Tibial nerve (tissue), 4 donors: ENCODE data around the gene SF3A1. TPM values are rescaled to one million over a fixed set of nuclear protein-coding genes. Genes with fewer than 3 reads are reported as not detected.

Source experiments
- DNase-seq, 2 donors: peaks; one replicate each; pipeline ENCODE4 v3.0.0-alpha.2; 2019; ENCODE audit warnings: low spot score in 2 of 2
- H3K27ac ChIP-seq, 4 donors: fragments of 200-600 bp; sonication (generic) in 3 of 4; one replicate each; pipeline ENCODE4 v1.5.1; 2017 to 2019; ENCODE audit warnings: mild to moderate bottlenecking in 1 of 4
- H3K27me3 ChIP-seq, 2 donors: fragments of 200-600 bp; sonication (generic) in 1 of 2; one replicate each; pipeline versions ENCODE4 v1.5.1 to v1.6.0; 2017 to 2019
- H3K36me3 ChIP-seq, 3 donors: fragments of 200-600 bp; sonication (generic); one replicate each; pipeline ENCODE4 v1.5.1; 2018 to 2019
- H3K4me1 ChIP-seq, 4 donors: fragments of 200-600 bp; sonication (generic) in 3 of 4; one replicate each; pipeline ENCODE4 v1.5.1; 2017 to 2019
- H3K4me3 ChIP-seq, 4 donors: fragments of 200-600 bp; sonication (generic) in 3 of 4; one replicate each; pipeline ENCODE4 v1.5.1; 2017 to 2019; ENCODE audit warnings: mild to moderate bottlenecking in 1 of 4, moderate library complexity in 1 of 4
- H3K9me3 ChIP-seq, 4 donors: fragments of 200-600 bp; sonication (generic) in 3 of 4; one replicate each; pipeline ENCODE4 v1.5.1; 2017 to 2019
- EP300 ChIP-seq, 2 donors: sonication (generic); formaldehyde crosslinking; IDR thresholded peaks; one replicate each; pipeline ENCODE4 v1.6.1; 2017; ENCODE audit warnings: antibody characterized with exemption in 2 of 2, mild to moderate bottlenecking in 1 of 2
- POLR2A ChIP-seq, 2 donors: fragments of 450-650 bp; IDR thresholded peaks; one replicate each; pipeline ENCODE4 v1.6.1; 2017; ENCODE audit warnings: antibody characterized with exemption in 2 of 2, mild to moderate bottlenecking in 2 of 2, moderate library complexity in 2 of 2
- WGBS, 2 donors: methylation state at CpG; one replicate each; pipeline ENCODE4 v1.1.5; 2018; 5-methylcytosine and 5-hydroxymethylcytosine counted together
- total RNA-seq, 4 donors: library from RNA; depleted of rRNA; stranded (reverse); fragments of >200 nt; gene quantifications; one replicate each; pipeline ENCODE4 v1.1.0, GENCODE V29; 2016
- TF ChIP-seq, protein P1 (sequence below), 5 experiments: fragments of 200-600 bp in 3 of 5; fragments of 450-650 bp in 2 of 5; sonication (generic) in 3 of 5; IDR thresholded peaks; one replicate each; pipeline ENCODE4 v1.5.1; 2016 to 2019; ENCODE audit warnings: antibody characterized with exemption in 5 of 5, mild to moderate bottlenecking in 3 of 5, moderate library complexity in 2 of 5

Gene SF3A1
- total RNA-seq, 4 donors from 2014 or later = 76.2 to 98.1 (median 91.7) TPM

DNA sequence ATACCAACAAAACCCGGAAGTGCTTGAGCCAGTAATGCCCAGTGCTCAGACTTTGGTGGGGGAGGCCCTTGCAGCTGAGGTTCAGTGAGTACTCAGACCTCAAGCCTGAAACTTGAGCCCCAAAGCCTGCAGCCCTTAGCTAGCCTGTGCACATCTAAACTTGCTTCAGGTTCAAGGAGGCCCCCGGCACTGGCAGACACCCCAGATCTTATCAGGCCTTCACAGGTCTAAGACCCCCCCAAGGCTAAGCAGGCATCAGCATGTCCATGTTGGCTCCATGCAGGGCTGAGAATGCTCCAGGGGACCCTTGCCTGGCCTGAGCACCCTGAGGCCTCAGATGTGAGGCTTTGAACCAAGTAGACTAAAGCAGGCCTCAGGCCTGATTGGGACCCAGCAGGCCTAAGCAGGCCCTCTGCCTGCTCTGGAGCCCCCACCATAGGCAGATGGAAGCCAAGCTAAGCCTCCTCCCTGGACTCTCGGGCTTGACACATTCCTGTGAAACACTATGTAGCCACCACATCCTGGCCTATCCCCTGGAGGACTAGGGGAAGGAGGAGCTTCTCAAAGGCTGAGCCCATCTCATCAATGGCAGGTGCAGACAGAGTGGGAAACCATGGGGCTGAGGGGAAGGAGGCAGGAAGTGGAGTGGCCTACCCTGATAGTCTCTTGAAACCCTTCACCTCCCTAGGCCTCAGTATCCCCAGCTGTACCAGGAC, 66.2 kb downstream of the SF3A1 start:
- H3K9me3 ChIP-seq = no peaks in the 10 kb centered on the region
- peaks cover 7 to 71% (median 27%) of the 10 kb centered on the region in 4 donors for H3K4me1 ChIP-seq
- no peak for DNase-seq
- peak overlapping the region in 3 of 4 donors; percentile 37 to 97 (median 80) for H3K4me3 ChIP-seq
- peaks cover 0 to 53% (median 15%) of the 10 kb centered on the region in 3 donors for H3K36me3 ChIP-seq
- peak in 1 of 2 donors; percentile 33 for TF ChIP-seq POLR2A (IDR thresholded peaks at IDR 0.05)
- no peak for TF ChIP-seq EP300 (IDR thresholded peaks at IDR 0.05)
- TF ChIP-seq, protein P1, sequence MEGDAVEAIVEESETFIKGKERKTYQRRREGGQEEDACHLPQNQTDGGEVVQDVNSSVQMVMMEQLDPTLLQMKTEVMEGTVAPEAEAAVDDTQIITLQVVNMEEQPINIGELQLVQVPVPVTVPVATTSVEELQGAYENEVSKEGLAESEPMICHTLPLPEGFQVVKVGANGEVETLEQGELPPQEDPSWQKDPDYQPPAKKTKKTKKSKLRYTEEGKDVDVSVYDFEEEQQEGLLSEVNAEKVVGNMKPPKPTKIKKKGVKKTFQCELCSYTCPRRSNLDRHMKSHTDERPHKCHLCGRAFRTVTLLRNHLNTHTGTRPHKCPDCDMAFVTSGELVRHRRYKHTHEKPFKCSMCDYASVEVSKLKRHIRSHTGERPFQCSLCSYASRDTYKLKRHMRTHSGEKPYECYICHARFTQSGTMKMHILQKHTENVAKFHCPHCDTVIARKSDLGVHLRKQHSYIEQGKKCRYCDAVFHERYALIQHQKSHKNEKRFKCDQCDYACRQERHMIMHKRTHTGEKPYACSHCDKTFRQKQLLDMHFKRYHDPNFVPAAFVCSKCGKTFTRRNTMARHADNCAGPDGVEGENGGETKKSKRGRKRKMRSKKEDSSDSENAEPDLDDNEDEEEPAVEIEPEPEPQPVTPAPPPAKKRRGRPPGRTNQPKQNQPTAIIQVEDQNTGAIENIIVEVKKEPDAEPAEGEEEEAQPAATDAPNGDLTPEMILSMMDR (IDR thresholded peaks at IDR 0.05) = no peak
- peak overlapping the region; percentile 94 to 99 (median 94) for H3K27ac ChIP-seq
- WGBS, 2 donors = 31 to 35% methylated on average over 3 of the region's 3 CpGs
- H3K27me3 ChIP-seq = no peaks in the 10 kb centered on the region

DNA sequence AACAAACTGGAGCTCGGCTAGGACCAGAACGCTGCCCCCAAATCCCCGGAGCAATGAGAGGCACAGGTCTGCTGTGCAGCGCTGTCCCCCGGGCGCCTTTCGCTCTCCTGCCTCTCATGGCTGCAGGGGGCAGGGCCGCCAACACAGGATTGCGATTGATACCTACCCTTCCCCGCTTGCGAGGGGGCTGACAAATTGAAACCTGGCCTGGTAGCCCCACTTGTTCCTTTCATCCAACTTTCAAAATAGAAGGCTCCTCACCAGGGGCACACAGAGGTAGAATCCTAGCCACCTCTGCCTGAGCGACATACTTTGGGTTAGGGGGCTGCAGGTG, 66.7 kb downstream of the SF3A1 start:
- H3K27me3 ChIP-seq = no peaks in the 10 kb centered on the region
- 14 to 19% methylated on average over 12 of the region's 12 CpGs for WGBS, 2 donors
- H3K9me3 ChIP-seq = no peaks in the 10 kb centered on the region
- DNase-seq = no peak
- peak overlapping the region; percentile 94 to 99 (median 94) for H3K27ac ChIP-seq
- H3K4me1 ChIP-seq = peaks cover 7 to 70% (median 27%) of the 10 kb centered on the region in 4 donors
- H3K36me3 ChIP-seq = peaks cover 0 to 53% (median 15%) of the 10 kb centered on the region in 3 donors
- H3K4me3 ChIP-seq = peak overlapping the region; percentile 37 to 97 (median 86)
- TF ChIP-seq POLR2A (IDR thresholded peaks at IDR 0.05) = peak in 1 of 2 donors; percentile 4
- TF ChIP-seq EP300 (IDR thresholded peaks at IDR 0.05) = no peak
- TF ChIP-seq, protein P1 (IDR thresholded peaks at IDR 0.05) = peak in 1 of 5 experiments; percentile 14

DNA sequence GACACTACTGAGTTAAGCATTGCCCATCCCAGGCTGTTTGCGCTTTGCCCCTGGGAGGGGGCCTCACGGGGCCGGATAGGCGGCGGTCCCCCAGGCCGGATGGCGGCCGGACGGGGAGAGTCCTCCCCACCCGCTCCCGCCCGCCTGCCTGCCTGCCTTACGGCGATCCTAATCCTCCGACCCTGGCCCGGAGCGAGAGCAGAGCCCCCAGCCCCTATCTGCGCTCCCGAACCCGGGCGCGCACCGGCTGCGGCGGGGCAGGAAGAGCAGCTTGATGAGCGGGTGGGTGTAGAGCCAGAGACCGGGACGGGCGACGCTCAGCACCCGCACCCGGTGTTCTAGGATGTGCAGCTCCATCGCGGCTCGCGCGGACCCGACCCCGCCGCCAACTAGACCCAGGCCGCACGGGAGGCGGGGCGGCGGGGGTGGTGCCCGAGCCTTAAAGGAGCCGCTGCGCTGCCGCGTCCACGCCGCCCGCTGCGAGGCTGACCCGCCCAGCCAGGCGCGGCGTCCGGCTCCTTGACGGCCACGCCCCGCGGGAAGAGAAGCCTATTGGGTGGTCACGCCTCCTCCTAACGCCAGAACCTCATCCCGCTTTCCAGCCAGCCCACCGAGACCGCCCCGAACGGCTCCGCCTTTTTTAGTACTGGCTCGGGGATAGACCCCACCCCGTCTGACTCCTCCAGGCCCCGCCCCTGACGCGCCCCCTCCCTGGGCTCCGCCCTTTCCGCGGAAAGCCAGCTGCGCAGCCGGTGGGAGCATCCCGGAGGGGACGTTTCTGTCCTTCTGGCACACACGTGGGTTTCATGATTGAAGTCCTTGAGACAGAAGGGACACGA, 67.3 kb downstream of the SF3A1 start, which contains the start of gene CASTOR1:
Gene CASTOR1 (minus strand): TSS at position 365 of the 839 bp plus-strand sequence. CDS start 8 bp downstream, at position 357.
- TF ChIP-seq POLR2A (IDR thresholded peaks at IDR 0.05) (peak; percentile 63 to 93), EP300 (IDR thresholded peaks at IDR 0.05) (peak; percentile 62 to 87)
- TF ChIP-seq, protein P1 (IDR thresholded peaks at IDR 0.05) = peak in 1 of 5 experiments; percentile 20
- 1 to 2% methylated on average over 57 to 72 of the region's 85 CpGs for WGBS, 2 donors
- no peaks in the 10 kb centered on the region for H3K27me3 ChIP-seq
- peaks cover 7 to 70% (median 27%) of the 10 kb centered on the region in 4 donors for H3K4me1 ChIP-seq
- H3K27ac ChIP-seq = peak within 1 kb of the TSS; percentile 94 to 99 (median 94)
- no peaks in the 10 kb centered on the region for H3K9me3 ChIP-seq
- peak within 1 kb of the TSS; percentile 80 to 97 (median 92) for H3K4me3 ChIP-seq
- DNase-seq = peak; percentile 97 to 99
- peaks cover 0 to 53% (median 15%) of the 10 kb centered on the region in 3 donors for H3K36me3 ChIP-seq

DNA sequence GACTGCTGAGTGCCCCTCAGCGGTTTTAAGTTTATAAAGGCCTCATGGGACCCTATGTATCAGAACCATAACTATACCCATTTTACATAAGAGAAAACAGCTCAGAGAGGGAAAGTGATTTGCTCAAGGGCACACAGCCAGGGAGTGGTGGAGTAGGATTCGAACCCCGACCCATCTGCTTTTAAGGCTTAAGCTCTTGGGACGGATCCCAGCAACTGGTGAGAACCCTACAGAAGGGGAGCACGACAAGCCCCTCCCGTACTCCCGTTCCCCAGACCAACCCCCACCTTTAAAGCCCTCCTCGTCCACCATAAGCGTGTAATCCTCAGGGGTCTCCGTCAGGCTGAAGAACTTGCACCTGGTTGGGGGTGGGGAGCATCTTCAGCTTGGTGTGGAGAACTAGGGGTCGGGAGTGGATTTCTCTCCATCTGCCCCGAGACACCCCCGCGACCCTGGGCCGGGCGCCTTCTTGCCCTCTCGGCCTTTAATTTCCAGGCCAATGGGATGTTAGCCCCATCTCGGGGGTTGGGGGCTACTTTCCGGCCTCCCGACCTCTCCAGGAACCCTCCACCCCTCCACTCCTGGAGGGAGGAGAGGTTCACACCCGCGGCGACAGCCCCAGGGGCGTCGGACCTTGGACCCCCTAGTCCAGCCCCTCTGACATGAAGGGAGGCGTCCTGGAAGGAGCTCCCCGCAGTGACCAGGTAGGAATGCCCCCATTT, 68.1 kb downstream of the SF3A1 start:
- TF ChIP-seq, protein P1 (IDR thresholded peaks at IDR 0.05) = no peak
- TF ChIP-seq EP300 (IDR thresholded peaks at IDR 0.05) = no peak
- no peak for TF ChIP-seq POLR2A (IDR thresholded peaks at IDR 0.05)
- Histone ChIP-seq H3K27ac (peak overlapping the region; percentile 93 to 96 (median 94)), H3K9me3 (no peaks in the 10 kb centered on the region), H3K36me3 (peaks cover 0 to 53% (median 9%) of the 10 kb centered on the region in 3 donors), H3K4me1 (peaks cover 7 to 65% (median 27%) of the 10 kb centered on the region in 4 donors), H3K27me3 (no peaks in the 10 kb centered on the region), H3K4me3 (peak overlapping the region; percentile 80 to 97 (median 92))
- DNase-seq = no peak
- WGBS, 2 donors = 10 to 13% methylated on average over 20 of the region's 27 CpGs
